Measurements from ENCODE around the gene HTRA1. TPM values are rescaled to one million over a fixed set of nuclear protein-coding genes. Genes with fewer than 3 reads are reported as not detected.

HTRA1 gene
- total RNA-seq, 1 donor from 2014 or later, result 3.5 TPM

DNA sequence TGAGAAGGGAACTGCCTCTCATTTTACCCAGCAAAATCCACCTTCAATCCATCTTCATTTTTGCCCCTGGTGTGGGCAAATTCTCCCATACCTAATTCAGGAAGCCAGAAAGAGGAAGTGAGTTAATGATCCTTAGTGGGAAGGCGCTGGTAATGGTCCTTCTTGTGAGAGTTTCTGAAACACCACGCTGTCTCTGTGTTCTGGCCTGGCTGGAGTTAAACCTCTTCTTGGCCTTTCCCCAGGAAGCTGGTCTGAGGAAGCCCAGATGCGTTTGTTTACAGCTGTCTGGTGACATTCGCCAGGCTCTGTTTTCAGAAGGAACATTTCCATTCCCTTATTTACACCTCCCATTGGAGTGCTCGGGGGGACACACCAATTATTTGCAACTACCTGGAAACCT, 24.3 kb downstream of the HTRA1 start:
- no peak for DNase-seq (ENCODE audit: low spot score, unreplicated experiment)
- peaks cover 19% of the 10 kb centered on the region for H3K27me3 Mint-ChIP-seq
- no peaks in the 10 kb centered on the region for H3K4me1 Mint-ChIP-seq (ENCODE audit: low read depth)
- no peak overlapping the region for H3K4me3 Mint-ChIP-seq (ENCODE audit: low read depth)
- TF ChIP-seq, protein P1, sequence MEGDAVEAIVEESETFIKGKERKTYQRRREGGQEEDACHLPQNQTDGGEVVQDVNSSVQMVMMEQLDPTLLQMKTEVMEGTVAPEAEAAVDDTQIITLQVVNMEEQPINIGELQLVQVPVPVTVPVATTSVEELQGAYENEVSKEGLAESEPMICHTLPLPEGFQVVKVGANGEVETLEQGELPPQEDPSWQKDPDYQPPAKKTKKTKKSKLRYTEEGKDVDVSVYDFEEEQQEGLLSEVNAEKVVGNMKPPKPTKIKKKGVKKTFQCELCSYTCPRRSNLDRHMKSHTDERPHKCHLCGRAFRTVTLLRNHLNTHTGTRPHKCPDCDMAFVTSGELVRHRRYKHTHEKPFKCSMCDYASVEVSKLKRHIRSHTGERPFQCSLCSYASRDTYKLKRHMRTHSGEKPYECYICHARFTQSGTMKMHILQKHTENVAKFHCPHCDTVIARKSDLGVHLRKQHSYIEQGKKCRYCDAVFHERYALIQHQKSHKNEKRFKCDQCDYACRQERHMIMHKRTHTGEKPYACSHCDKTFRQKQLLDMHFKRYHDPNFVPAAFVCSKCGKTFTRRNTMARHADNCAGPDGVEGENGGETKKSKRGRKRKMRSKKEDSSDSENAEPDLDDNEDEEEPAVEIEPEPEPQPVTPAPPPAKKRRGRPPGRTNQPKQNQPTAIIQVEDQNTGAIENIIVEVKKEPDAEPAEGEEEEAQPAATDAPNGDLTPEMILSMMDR (IDR thresholded peaks at IDR 0.05; ENCODE audit: unreplicated experiment), result no peak
- H3K27ac Mint-ChIP-seq, result no peak overlapping the region
- H3K9me3 Mint-ChIP-seq (ENCODE audit: low read depth), result peaks cover 3% of the 10 kb centered on the region
- H3K36me3 Mint-ChIP-seq (ENCODE audit: insufficient read depth), result no peaks in the 10 kb centered on the region

DNA sequence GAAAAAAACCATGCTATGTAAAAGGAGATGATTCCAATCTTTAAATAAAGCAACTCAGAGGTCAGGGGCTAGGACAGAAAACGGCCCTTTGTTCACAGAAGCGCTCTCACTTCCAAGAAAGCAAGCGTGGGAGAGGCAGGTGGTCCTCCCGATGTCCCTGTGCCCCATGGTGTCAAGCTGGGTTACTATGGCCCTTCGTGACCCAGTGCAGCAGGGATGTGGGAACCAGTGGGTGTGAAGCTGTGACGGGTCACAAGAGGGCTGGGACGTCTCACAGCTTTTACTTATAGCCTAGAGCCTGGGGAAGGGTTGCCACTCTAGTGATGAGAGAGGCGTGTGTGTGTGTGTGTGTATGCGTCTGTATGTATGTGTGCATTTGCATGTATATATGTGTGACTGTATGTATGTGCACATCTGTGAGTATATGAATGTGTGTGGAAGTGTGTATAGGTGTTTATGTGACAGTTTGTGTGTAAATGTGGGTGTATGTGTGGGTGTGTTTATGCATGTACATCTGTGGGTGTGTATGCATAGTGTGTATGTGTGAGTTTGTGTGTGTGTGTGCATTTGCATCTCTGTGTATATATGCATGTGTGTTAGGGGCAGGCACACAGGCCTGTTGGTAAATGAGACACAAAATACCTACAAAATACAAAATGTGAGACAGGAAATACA, 25.2 kb downstream of the HTRA1 start:
- Mint-ChIP-seq H3K4me3 (ENCODE audit: low read depth) (no peak overlapping the region), H3K36me3 (ENCODE audit: insufficient read depth) (no peaks in the 10 kb centered on the region), H3K9me3 (ENCODE audit: low read depth) (peaks cover 3% of the 10 kb centered on the region), H3K4me1 (ENCODE audit: low read depth) (no peaks in the 10 kb centered on the region), H3K27ac (no peak overlapping the region), H3K27me3 (peaks cover 19% of the 10 kb centered on the region)
- DNase-seq (ENCODE audit: low spot score, unreplicated experiment), result no peak
- TF ChIP-seq, protein P1 (IDR thresholded peaks at IDR 0.05; ENCODE audit: unreplicated experiment), result no peak

GRCh38 chr10:122487174-122487765, 25.9 kb downstream of the HTRA1 start:
- no peak for DNase-seq (ENCODE audit: low spot score, unreplicated experiment)
- TF ChIP-seq, protein P1 (IDR thresholded peaks at IDR 0.05; ENCODE audit: unreplicated experiment), result no peak
- Mint-ChIP-seq H3K9me3 (ENCODE audit: low read depth) (no peaks in the 10 kb centered on the region), H3K27me3 (peaks cover 19% of the 10 kb centered on the region), H3K36me3 (ENCODE audit: insufficient read depth) (no peaks in the 10 kb centered on the region), H3K27ac (no peak overlapping the region), H3K4me3 (ENCODE audit: low read depth) (no peak overlapping the region), H3K4me1 (ENCODE audit: low read depth) (no peaks in the 10 kb centered on the region)

DNA sequence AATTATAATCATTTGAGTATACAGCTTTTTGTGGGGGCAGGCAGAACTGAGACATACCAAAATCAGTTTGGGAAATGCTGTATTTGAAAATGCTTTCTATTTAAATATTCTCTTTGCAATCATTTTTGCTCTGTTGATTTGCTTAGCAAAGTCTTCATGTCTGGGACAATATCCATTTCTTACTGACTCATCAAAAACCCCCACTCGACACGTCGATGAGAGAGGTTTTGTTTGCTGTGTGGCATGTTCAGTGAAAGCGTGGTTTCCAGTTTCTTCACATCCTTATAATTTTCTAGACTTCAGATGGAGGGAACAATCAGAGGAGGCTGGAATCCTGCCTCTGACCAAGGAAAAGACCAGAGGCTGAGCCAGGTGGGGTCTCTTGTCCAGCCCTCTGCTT, 28.9 kb downstream of the HTRA1 start:
- no peaks in the 10 kb centered on the region for H3K9me3 Mint-ChIP-seq (ENCODE audit: low read depth)
- no peak for DNase-seq (ENCODE audit: low spot score, unreplicated experiment)
- TF ChIP-seq, protein P1 (IDR thresholded peaks at IDR 0.05; ENCODE audit: unreplicated experiment), result no peak
- peaks cover 37% of the 10 kb centered on the region for H3K27me3 Mint-ChIP-seq
- no peaks in the 10 kb centered on the region for H3K36me3 Mint-ChIP-seq (ENCODE audit: insufficient read depth)
- peaks cover 3% of the 10 kb centered on the region for H3K4me1 Mint-ChIP-seq (ENCODE audit: low read depth)
- H3K27ac Mint-ChIP-seq, result no peak overlapping the region
- H3K4me3 Mint-ChIP-seq (ENCODE audit: low read depth), result no peak overlapping the region

DNA sequence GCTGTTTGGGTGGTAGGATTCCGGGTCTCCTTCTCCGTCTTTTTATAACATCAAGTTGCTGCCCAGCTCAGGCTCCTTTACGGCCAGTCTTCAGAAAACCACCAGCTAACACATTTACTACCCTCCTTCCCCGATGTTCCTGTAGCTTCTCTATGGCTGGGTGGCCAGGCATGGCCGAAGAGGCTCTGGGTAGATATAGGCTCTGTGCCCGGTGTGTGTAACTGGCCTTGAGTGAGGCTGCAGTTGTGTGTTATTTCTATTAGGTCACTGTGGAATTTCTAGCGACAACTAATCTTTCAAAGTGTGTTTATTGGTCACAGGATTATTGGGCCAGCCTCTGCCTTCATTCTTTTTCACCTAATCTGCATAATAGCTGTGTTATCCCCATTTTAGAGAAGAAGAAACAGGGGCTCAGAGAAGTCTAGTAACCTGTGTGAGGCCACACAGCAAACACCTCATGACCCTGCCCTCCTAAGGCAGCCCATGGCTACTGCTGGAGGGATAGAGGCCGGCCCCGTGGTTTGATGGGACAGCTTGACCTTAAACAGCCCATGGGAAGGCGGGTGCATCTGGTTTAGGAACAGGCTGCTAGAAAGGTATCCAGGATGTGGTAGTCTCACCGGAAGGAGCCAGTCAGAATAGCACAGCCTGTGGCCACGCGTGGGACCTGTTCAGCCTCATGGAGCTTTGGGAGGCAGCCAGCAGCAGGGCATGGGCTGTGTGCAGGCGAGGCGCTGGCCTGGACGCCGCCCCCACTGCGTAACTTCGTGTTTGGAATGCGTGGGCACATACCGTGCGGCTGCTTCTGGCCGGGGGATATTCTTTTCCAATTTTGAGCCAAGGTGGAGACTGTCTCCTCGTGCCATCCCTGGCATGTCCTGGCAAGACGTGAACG, 29.7 kb downstream of the HTRA1 start:
- peaks cover 5% of the 10 kb centered on the region for H3K4me1 Mint-ChIP-seq (ENCODE audit: low read depth)
- peaks cover 38% of the 10 kb centered on the region for H3K27me3 Mint-ChIP-seq
- TF ChIP-seq, protein P1 (IDR thresholded peaks at IDR 0.05; ENCODE audit: unreplicated experiment), result no peak
- H3K4me3 Mint-ChIP-seq (ENCODE audit: low read depth), result no peak overlapping the region
- no peak overlapping the region for H3K27ac Mint-ChIP-seq
- H3K36me3 Mint-ChIP-seq (ENCODE audit: insufficient read depth), result no peaks in the 10 kb centered on the region
- H3K9me3 Mint-ChIP-seq (ENCODE audit: low read depth), result no peaks in the 10 kb centered on the region
- DNase-seq (ENCODE audit: low spot score, unreplicated experiment), result no peak
